ENCODE results near the gene GIPC1.

The GIPC1 gene

DNA sequence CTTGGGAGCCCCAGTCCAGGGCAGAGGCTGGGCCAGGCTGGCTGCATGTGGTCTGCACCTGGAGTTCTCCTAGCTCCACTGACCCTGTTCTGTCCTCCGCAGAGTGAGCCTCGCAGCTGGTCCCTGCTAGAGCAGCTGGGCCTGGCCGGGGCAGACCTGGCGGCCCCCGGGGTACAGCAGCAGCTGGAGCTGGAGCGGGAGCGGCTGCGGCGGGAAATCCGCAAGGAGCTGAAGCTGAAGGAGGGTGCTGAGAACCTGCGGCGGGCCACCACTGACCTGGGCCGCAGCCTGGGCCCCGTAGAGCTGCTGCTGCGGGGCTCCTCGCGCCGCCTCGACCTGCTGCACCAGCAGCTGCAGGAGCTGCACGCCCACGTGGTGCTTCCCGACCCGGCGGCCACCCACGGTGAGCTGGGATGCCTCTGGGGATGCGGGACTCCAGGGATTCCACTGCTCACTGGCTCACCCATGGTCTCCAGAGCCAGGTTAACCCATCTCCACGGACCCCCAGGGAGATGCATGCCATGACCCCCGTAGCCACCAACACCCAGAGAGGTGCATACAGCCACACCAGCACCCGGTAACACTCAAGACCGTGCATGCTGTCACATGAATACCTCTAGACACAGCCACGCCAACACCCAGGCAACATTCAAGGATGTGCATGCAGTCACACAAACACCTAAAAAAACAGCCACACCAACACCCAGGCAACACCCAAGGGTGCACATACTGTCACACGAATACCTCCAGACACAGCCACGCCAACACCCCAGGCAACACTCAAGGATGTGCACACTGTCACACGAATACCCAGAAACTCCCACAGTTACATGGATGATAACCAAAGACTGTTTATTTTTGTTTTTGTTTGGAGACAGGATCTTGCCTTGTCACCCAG, 54.6 kb downstream of the GIPC1 start:
- peak in 18 of 56 donors; percentile 1 to 53 (median 16) for DNase-seq

DNA sequence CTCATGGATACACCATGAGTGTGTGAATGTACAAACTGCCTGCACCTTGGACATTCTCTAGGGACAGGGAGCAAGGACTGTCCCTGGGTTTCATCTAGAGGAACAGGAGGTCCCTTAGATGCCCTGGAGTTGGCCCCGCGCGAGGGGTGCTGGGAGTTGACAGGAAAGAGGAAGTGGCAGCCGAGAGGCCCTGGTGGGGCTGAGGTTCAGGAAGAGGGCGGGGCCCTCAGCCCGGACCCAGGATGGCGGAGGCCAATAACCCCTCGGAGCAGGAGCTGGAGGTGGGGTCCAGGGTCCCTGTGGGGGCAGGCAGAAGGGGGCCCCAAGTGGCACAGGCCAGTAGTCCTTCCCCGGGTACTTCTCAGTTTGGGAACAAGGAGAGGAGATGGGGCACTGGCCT, 55.9 kb downstream of the GIPC1 start:
- DNase-seq = peak in 26 of 56 donors; percentile 2 to 52 (median 21)

DNA sequence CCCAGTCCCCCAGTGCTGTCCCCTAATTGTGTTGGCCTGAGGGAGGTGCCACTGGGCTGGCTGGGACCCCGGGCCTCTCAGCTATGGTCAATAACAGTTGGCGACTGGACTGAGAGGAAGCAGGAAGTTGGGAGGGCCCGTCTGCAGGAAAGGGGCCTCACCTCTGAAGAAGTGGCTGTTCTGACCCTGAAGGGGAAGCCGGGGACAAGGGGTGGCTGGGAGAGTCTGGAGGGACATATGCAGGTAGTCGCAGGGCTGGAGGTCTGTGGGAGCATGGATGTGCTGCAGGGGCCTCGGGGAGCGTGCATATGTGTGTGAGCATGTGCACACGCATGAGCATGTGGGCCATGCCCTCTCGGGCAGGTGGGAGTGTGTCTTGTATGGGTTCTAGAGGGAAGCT, 56.9 kb downstream of the GIPC1 start:
- DNase-seq = no peak

DNA sequence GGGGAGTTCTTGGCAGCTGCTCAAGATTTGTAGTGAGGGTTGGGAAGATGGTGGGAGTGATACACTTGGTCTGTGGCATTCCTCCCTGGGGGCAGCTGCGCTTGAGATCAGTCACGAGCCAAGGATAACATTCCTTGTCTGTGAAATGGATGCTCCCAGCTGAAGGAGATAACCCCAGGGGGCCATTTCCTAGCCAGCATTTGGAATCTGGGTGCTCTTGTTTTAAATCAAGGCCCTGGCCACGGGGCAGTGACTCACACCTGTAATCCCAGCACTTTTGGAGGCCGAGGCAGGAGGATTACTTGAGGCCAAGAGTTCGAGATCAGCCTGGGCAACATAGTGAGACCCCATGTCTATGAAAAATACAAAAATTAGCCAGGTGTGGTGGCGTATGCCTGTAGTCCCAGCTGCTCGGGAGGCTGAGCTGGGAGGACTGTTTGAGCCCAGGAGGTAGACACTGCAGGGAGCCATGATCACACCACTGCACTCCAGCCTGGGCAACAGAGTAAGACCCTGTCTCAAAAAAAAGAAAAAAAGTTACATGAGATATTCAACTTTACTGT, 58.3 kb downstream of the GIPC1 start:
- DNase-seq = no peak

DNA sequence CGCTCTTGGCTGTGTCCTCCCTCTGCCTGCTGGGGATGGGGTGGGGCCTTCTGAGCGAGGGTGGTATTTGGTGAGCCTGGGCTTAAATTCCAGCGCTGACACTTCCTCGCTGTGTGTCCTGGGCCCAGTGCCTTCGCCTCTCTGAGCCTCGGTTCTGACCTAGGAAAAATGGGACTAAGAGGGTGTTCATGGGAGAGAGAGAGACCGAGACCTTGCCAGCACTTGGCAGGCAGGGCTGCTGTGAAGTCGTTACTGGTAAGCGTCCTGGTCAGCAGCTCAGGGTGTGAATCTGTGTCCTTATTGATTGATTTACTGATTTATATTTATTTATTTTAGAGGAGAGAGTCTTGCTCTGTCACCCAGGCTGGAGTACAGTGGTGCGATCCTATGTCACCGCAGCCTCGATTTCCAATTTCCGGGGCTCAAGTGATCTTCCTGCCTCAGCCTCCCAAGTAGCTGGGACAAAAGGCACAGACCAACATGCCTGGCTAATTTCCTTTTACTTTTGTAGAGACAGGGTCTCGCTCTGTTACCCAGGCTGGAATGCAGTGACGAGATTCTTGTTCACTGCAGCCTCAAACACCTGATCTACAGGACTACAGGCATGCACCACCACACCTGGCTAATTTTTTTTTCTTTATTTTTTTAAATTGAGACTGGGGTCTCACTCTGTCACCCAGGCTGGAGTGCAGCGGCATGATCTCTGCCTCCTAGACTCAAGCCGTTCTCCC, 60.4 kb downstream of the GIPC1 start:
- DNase-seq = no peak

DNA sequence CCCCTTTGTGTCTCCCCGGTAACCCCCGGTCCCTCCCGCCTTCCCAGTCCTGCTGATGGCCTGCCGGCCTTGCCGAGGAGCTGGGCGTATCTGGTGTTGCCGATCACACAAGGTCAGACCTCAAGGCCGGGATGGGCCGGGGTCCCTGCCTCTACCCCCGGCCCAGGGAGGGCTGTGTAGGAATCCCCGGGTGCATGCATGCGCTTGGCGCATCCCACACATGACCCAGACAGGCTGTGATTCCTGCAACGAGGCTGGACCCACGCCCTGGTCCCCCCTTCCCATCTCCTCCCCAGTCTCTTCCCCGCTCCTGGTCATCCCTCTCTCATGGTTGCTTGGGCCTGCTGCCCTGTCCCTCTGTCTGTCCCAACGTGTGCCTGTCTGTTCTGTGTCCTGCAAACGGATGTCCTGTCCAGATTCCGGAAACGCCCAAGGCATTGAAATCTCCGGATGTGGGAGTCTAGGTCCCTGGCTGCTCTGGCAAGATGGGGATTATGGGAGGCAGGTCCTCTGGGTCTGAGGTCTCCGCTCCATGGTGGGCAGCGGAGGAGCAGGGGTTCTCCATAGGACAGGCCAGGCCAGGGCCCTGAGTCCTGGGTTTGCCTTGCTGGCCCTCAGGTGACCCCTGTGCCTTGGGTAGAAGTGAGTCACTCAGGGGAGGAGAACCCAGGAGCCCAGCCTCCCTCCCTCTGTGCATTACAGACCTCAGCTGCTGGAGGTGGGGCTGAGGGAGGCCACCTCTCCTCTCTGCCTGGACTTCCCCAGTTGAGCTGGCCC, 61.2 kb downstream of the GIPC1 start:
- DNase-seq = peak in 5 of 56 donors; percentile 9 to 35 (median 12)

- DNase-seq = peak in 24 of 56 donors; percentile 6 to 74 (median 28)
Measured at GRCh38 chr19:14433554-14434501, 62.1 kb downstream of the GIPC1 start.

DNA sequence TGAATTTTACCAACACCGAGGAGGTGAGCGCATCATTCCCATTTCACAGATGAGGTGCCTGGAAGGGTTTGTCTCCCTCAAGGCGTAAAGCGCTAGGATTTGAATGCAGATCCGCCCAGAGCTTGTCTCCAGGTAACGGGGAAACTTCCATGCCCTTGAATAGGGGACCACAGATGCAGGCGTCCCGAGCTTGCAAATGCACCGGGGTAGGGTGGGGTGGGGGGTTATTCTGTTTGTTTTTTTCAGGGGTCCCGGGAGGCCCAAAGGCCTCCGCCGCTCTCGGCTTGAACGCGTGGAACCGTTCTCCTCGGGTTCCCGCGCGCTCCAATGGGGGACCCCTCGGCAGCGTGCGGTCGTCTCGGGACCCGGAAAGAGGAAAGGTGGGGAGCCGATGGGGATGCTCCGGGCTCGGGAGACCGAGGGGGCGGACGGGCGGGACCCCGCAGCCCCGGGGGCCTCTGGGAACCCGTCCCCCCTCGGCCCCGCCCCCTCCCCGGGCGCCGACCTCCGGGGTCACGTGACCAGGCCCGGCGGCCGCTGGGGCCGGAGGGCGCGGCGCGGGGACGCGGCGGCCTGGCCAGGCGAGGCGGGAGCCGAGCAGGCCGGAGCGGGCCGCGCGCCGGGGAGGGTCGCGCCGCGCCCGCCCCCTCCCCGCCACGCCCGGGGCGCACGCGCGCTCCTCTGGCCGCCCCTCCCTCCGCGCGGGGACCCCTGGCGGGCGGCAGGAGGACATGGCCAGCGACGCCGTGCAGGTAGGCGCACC, 63.0 kb downstream of the GIPC1 start, which contains the start of gene PKN1:
Gene PKN1 (plus strand): TSS at position 516 of the 763 bp plus-strand sequence. CDS start 216 bp downstream, at position 732.
- peak in 43 of 56 donors; percentile 6 to 76 (median 36) for DNase-seq

DNA sequence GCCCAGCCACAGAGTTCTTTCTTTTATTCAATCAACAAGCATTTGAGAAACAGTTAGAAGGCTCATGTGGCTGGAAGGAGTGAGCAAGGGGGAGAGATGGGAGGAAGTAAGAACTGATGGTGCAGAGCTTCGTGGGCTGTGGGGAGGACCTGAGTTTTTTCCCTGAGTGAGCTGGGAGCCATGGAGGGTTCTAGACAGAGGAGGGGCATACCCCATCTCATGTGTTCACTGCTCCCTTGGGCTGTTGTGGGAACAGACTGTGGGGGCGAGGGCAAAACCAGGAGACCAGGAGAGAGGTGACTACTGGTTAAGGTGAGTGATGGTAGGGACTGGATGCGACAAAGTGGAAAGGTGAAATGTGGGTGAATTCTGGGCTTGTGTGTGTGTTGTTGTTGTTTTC, 65.2 kb downstream of the GIPC1 start:
- no peak for DNase-seq

- no peak for DNase-seq
Measured at GRCh38 chr19:14428882-14429416, 67.0 kb downstream of the GIPC1 start.
